Stimulated activated memory B cell treated with anti-CD40 and anti-IgM and Interleukin-4, amounts not matched to agents 10 μg/mL and 1 μg/mL and 100 μg/mL, for 72 hours (primary cell): ENCODE data around the gene CBY1.

ENCODE experiments used
- ATAC-seq: fragments of 150-1000 bp; cut with Tn5 transposase; 2 replicates; pipeline ENCODE4 v1.10.0; 2021
- H3K27ac Mint-ChIP-seq: one replicate; pipeline ENCODE4 v1.8.0; 2022; ENCODE audit warnings: mild to moderate bottlenecking, mixed read lengths
- H3K27me3 Mint-ChIP-seq: one replicate; pipeline ENCODE4 v1.8.0; 2022; ENCODE audit warnings: mixed read lengths
- H3K36me3 Mint-ChIP-seq: one replicate; pipeline ENCODE4 v1.8.0; 2022; ENCODE audit warnings: mixed read lengths
- H3K4me1 Mint-ChIP-seq: one replicate; pipeline ENCODE4 v1.8.0; 2022; ENCODE audit warnings: mixed read lengths
- H3K4me3 Mint-ChIP-seq: one replicate; pipeline ENCODE4 v1.8.0; 2022; ENCODE audit warnings: mild to moderate bottlenecking, moderate library complexity, mixed read lengths
- H3K9me3 Mint-ChIP-seq: one replicate; pipeline ENCODE4 v1.8.0; 2022; ENCODE audit warnings: mixed read lengths

Gene CBY1

GRCh38 chr22:38718414-38718813, 62.0 kb downstream of the CBY1 start:
- Mint-ChIP-seq H3K4me3 (no peak overlapping the region), H3K4me1 (peaks cover 30% of the 10 kb centered on the region), H3K36me3 (peaks cover 56% of the 10 kb centered on the region), H3K9me3 (no peaks in the 10 kb centered on the region), H3K27me3 (no peaks in the 10 kb centered on the region), H3K27ac (no peak overlapping the region)
- no peak for ATAC-seq

GRCh38 chr22:38719196-38719595, 62.8 kb downstream of the CBY1 start:
- H3K9me3 Mint-ChIP-seq = no peaks in the 10 kb centered on the region
- H3K36me3 Mint-ChIP-seq = peaks cover 61% of the 10 kb centered on the region
- no peaks in the 10 kb centered on the region for H3K27me3 Mint-ChIP-seq
- H3K27ac Mint-ChIP-seq = no peak overlapping the region
- H3K4me1 Mint-ChIP-seq = peaks cover 22% of the 10 kb centered on the region
- no peak for ATAC-seq
- no peak overlapping the region for H3K4me3 Mint-ChIP-seq

- Mint-ChIP-seq H3K27me3 (no peaks in the 10 kb centered on the region), H3K36me3 (peaks cover 62% of the 10 kb centered on the region), H3K9me3 (no peaks in the 10 kb centered on the region), H3K4me1 (peaks cover 11% of the 10 kb centered on the region), H3K4me3 (no peak overlapping the region), H3K27ac (no peak overlapping the region)
- no peak for ATAC-seq
These were observed 63.9 kb downstream of the CBY1 start for GRCh38 chr22:38720350-38720749.

DNA sequence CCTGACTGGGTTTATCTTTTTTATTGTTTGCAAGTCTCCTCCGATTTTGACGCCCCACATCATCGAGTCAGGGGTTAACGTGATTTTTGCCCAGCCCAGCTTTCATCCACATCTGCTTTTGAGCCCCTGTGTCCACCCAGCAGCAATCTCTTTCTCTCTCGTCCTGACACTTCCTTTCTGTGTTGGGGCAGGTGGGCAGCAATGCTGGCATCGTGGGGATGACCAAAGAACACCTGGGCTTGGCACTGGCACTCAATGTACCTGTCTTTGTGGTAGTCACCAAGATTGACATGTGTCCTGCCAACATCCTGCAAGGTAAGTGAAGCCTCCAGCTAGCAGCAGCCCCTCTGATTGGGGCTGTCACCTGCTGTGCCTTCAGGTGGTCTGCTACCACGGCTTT, 65.1 kb downstream of the CBY1 start:
- Mint-ChIP-seq H3K4me1 (peaks cover 7% of the 10 kb centered on the region), H3K4me3 (no peak overlapping the region), H3K27me3 (no peaks in the 10 kb centered on the region), H3K36me3 (peaks cover 60% of the 10 kb centered on the region), H3K27ac (no peak overlapping the region), H3K9me3 (no peaks in the 10 kb centered on the region)
- no peak for ATAC-seq
